ENCODE measurements around the gene UROS.

UROS gene

GRCh38 chr10:125761961-125762360 lies 61.1 kb downstream of the UROS start:
- no peak for DNase-seq

GRCh38 chr10:125757742-125758141 lies 65.3 kb downstream of the UROS start:
- DNase-seq: no peak

DNA sequence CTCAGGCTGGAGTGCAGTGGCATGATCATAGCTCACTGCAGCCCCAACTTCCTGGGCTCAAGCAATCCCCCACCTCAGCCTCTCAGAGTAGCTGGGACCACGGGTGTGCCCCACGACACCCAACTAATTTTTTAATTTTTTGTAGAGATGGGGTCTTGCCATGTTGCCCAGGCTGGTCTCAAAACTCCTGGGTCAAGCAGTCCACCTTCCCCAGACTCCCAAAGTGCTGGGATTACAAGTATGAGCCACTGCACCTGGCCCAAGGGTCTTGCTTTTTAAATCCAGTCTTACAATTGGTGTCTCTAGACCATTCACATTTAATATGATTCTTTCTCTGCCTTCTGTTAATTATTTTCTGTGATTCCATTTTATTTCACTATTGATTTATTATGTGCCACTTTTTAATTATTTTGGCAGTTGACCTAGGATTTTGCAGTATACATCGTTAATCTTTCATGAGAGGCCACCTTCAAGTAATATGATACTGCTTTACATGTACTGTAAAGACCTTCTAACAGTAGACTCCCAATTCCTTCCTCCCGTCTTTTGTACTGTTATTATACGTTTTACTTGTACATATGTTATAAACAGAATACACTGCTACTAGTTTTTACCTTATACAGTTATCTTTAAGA lies 66.1 kb downstream of the UROS start:
- no peak for DNase-seq

- DNase-seq: no peak
Observed at GRCh38 chr10:125756196-125756595, 66.9 kb downstream of the UROS start.

DNA sequence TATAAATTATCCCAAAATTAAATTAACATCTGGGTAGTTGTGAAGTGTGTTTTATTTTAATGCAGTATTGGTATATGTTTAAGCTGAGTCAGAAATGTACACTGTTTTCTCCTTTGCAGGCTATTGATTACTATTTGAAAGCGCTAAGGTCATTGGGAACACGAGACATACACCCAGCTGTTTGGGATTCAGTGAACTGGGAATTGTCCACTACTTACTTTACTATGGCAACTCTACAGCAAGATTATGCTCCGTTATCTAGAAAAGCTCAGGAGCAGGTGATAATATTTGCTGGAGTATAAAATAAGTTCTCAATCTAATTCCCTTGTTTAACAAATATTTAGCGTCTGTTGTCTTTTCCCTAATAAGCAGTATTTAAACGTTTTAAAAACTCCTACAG lies 75.6 kb downstream of the UROS start:
- DNase-seq: no peak

DNA sequence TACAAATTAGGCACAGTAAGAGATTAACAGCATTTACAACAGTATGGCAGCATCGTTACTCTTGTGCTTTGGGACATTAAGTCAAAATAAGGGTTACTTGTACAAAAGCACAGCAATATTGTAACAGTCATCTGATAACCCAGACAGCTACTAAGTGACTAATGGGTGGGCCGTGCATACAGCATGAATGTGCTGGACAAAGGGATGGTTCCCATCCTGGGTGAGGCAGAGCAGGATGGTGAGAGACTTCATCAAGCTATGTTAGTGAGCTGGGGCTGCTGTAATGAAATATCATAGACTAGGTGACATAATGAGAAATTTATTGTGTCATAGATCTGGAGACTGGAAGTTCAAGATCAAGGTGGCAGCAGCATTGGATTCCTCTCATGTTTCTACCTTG lies 78.1 kb downstream of the UROS start:
- no peak for DNase-seq

- DNase-seq: no peak
Observed at GRCh38 chr10:125742465-125742864, 80.6 kb downstream of the UROS start.

DNA sequence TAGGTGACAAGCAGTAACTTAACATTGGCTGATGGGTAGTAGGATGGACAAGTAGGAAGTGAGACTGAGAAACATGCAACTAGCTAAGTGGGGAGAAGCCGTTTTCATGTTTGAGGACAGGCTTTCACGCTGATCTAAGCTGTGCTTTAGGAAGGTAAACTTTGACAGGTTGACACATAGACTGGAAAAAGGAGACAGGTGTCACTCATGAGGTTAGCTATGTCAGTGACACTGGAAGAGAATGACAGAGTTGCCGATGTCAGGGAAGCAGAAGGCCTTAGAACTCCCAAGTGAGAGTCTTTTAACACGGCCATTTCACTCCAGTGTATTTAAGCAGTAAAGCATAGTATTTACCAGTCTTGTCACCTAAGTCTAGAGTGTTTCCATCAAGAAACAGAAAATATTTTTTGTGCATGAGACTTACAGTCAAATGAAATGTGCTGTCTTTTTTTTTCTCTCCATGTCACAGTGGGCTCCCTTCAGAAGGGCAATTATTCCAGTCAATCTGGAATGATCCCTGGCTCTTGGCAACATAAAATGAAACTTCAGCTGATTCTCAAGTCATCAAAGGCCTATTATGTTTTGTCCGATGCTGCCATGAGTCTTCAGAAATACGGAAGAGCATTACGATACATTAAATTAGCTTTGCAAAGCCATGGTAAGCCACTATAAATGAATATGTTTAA lies 82.9 kb downstream of the UROS start:
- no peak for DNase-seq
